Right atrium auricular region (tissue), 2 donors: Measurements from ENCODE around the gene KRTAP10-3. TPM values are rescaled to one million over a fixed set of nuclear protein-coding genes. Genes with fewer than 3 reads are reported as not detected.
A peak's percentile ranks its signal among the peaks of the same experiment; 100 is the strongest.
"Not testable (repeated sequence)": the region's sequence is repeated elsewhere in the genome, so short reads cannot be mapped to it uniquely, and the experiment has no call there.

ENCODE experiments used
- DNase-seq: peaks from one replicate; pipeline ENCODE4 v3.0.0-alpha.2; 2019; ENCODE audit warnings: low spot score
- H3K27ac ChIP-seq, 2 donors: fragments of 200-600 bp; sonication (generic); 1 replicate in 1 of 2; 2 replicates in 1 of 2; pipeline ENCODE4 v1.5.1; 2016 to 2019
- H3K27me3 ChIP-seq, 2 donors: fragments of 200-600 bp; sonication (generic); one replicate each; pipeline versions ENCODE4 v1.5.1 to v1.6.0; 2017 to 2019
- H3K36me3 ChIP-seq: fragments of 200-600 bp; sonication (generic); one replicate; pipeline ENCODE4 v1.5.1; 2016
- H3K4me1 ChIP-seq, 2 donors: fragments of 200-600 bp; sonication (generic); one replicate each; pipeline versions ENCODE4 v1.5.1 to v1.6.0; 2017 to 2019
- H3K4me3 ChIP-seq, 2 donors: fragments of 200-600 bp; sonication (generic); 1 replicate in 1 of 2; 2 replicates in 1 of 2; pipeline ENCODE4 v1.5.1; 2017 to 2019; ENCODE audit warnings: mild to moderate bottlenecking in 1 of 2, moderate library complexity in 1 of 2
- H3K9me3 ChIP-seq, 2 donors: fragments of 200-600 bp; sonication (generic); one replicate each; pipeline ENCODE4 v1.5.1; 2019
- total RNA-seq, 2 donors: library from RNA; depleted of rRNA; stranded (reverse); fragments of >200 nt; gene quantifications; one replicate each; pipeline ENCODE4 v1.1.0, GENCODE V29; 2016
- TF ChIP-seq, protein P1 (sequence below), 2 donors: fragments of 200-600 bp; sonication (generic); IDR thresholded peaks; one replicate each; pipeline ENCODE4 v1.5.1; 2019; ENCODE audit warnings: antibody characterized with exemption in 2 of 2

The KRTAP10-3 gene
- total RNA-seq, 2 donors from 2014 or later, result not detected

DNA sequence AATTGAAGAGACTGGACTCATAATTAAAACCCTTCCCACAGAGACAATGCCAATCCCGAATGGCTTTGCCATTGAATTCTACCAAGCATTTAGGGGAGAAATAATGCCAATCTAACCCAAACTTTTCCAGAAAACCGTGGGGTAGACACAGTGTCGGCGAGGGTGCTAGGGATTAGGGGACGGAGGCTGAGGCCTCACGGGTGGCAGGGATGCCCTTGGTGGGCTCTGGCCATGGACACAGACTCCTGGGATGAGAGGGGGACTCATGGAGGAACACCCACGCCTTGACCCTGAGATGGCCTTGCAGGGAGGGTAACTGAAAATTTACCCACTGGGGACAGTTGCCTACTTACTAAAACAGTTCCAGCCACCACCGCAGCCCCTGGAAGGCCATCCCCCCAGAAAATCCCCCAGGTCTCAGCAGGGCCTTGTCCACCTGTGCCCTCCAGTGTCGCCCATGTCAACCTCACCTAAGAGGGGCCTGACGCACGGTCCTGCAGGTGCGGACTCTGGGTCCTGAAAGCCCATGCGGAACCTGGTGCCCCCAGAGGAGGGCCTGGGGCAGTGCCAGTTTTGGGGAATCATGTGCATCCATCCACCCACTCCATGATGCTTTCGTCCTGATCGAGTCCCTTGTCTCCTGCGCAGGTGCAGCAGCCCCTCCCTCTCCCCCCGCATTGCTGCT, 19.9 kb upstream of the KRTAP10-3 start:
- TF ChIP-seq, protein P1, sequence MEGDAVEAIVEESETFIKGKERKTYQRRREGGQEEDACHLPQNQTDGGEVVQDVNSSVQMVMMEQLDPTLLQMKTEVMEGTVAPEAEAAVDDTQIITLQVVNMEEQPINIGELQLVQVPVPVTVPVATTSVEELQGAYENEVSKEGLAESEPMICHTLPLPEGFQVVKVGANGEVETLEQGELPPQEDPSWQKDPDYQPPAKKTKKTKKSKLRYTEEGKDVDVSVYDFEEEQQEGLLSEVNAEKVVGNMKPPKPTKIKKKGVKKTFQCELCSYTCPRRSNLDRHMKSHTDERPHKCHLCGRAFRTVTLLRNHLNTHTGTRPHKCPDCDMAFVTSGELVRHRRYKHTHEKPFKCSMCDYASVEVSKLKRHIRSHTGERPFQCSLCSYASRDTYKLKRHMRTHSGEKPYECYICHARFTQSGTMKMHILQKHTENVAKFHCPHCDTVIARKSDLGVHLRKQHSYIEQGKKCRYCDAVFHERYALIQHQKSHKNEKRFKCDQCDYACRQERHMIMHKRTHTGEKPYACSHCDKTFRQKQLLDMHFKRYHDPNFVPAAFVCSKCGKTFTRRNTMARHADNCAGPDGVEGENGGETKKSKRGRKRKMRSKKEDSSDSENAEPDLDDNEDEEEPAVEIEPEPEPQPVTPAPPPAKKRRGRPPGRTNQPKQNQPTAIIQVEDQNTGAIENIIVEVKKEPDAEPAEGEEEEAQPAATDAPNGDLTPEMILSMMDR (IDR thresholded peaks at IDR 0.05), result no peak
- H3K4me1 ChIP-seq, result no peaks in the 10 kb centered on the region
- no peaks in the 10 kb centered on the region for H3K36me3 ChIP-seq
- no peaks in the 10 kb centered on the region for H3K27me3 ChIP-seq
- H3K4me3 ChIP-seq, result no peak overlapping the region
- peaks cover 0 to 23% of the 10 kb centered on the region in 2 donors for H3K9me3 ChIP-seq
- peak; percentile 32 for DNase-seq
- no peak overlapping the region for H3K27ac ChIP-seq

- H3K27me3 ChIP-seq, result no peaks in the 10 kb centered on the region
- TF ChIP-seq, protein P1 (IDR thresholded peaks at IDR 0.05), result no peak
- H3K27ac ChIP-seq, result no peak overlapping the region
- DNase-seq, result peak; percentile 9
- H3K4me1 ChIP-seq, result no peaks in the 10 kb centered on the region
- no peaks in the 10 kb centered on the region for H3K36me3 ChIP-seq
- no peak overlapping the region for H3K4me3 ChIP-seq
- H3K9me3 ChIP-seq, result peaks cover 0 to 19% of the 10 kb centered on the region in 2 donors
Measured at GRCh38 chr21:44576025-44576420, 17.4 kb upstream of the KRTAP10-3 start.

- no peaks in the 10 kb centered on the region for H3K27me3 ChIP-seq
- peaks cover 0 to 16% of the 10 kb centered on the region in 2 donors for H3K9me3 ChIP-seq
- TF ChIP-seq, protein P1 (IDR thresholded peaks at IDR 0.05), result no peak
- no peak overlapping the region for H3K4me3 ChIP-seq
- DNase-seq, result peak; percentile 9
- H3K36me3 ChIP-seq, result no peaks in the 10 kb centered on the region
- H3K27ac ChIP-seq, result no peak overlapping the region
- H3K4me1 ChIP-seq, result no peaks in the 10 kb centered on the region
Measured at GRCh38 chr21:44575307-44576024, 16.9 kb upstream of the KRTAP10-3 start.

DNA sequence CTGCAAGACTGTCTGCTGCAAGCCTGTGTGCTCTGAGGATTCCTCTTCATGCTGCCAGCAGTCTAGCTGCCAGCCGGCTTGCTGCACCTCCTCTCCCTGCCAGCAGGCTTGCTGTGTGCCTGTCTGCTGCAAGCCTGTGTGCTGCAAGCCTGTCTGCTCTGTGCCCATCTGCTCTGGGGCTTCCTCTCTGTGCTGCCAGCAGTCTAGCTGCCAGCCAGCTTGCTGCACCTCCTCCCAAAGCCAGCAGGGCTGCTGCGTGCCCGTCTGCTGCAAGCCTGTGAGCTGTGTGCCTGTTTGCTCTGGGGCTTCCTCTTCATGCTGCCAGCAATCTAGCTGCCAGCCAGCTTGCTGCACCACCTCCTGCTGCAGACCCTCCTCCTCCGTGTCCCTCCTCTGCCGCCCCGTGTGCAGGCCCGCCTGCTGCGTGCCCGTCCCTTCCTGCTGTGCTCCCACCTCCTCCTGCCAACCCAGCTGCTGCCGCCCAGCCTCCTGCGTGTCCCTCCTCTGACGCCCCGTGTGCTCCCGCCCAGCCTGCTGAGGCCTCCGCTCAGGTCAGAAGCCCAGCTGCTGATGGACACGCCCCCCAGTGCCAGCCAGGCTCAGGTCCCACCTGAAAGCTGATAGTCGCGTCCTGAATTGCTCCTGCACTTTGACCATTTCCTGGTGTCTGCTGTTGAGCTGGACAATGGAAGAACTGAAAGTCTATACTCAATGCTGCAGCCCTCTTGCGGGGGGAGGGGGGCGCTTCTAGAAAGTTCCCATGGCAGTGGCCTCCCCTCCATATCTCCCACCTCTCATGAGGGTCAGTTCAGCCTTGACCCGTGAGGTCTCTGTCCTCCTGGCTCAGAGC, 16.1 kb upstream of the KRTAP10-3 start:
- Histone ChIP-seq H3K27ac (no peak overlapping the region), H3K4me1 (no peaks in the 10 kb centered on the region), H3K4me3 (no peak overlapping the region), H3K9me3 (peaks cover 0 to 16% of the 10 kb centered on the region in 2 donors), H3K27me3 (no peaks in the 10 kb centered on the region), H3K36me3 (no peaks in the 10 kb centered on the region)
- TF ChIP-seq, protein P1 (IDR thresholded peaks at IDR 0.05), result no peak
- peak; percentile 28 for DNase-seq

GRCh38 chr21:44573630-44574456, 15.2 kb upstream of the KRTAP10-3 start, which contains the start of gene KRTAP10-4:
TSS of gene KRTAP10-4 (plus strand) at chr21:44573729. CDS start at chr21:44573759, 30 bp downstream.
- not testable (repeated sequence) for H3K27me3 ChIP-seq, H3K4me3 ChIP-seq, H3K4me1 ChIP-seq, H3K36me3 ChIP-seq, H3K27ac ChIP-seq
- peak; percentile 21 for DNase-seq
- peaks cover 0 to 16% of the 10 kb centered on the region in 2 donors for H3K9me3 ChIP-seq
